Measurements from ENCODE around the gene ZDHHC5. TPM values are rescaled to one million over a fixed set of nuclear protein-coding genes. Genes with fewer than 3 reads are reported as not detected.

Gene ZDHHC5
- total and polyA plus RNA-seq, 2 of the 13 experiments (the other 11 are each of a cell fraction or from before 2014, with no cell fraction given) = 26.6 to 34.0 TPM

GRCh38 chr11:57632116-57632515 is 35.8 kb upstream of the ZDHHC5 start (continued):
- no peak for TF ChIP-seq HOXA7 (CRISPR knock-in tag; IDR thresholded peaks at IDR 0.05)
- TF ChIP-seq MTA3 (CRISPR knock-in tag; IDR thresholded peaks at IDR 0.05) = no peak
- TF ChIP-seq CREM (IDR thresholded peaks at IDR 0.05) = no peak
- no peak for TF ChIP-seq CREM (CRISPR knock-in tag; IDR thresholded peaks at IDR 0.05)
- no peak for TF ChIP-seq ZBTB7B (CRISPR knock-in tag; IDR thresholded peaks at IDR 0.05)
- TF ChIP-seq, protein P1, sequence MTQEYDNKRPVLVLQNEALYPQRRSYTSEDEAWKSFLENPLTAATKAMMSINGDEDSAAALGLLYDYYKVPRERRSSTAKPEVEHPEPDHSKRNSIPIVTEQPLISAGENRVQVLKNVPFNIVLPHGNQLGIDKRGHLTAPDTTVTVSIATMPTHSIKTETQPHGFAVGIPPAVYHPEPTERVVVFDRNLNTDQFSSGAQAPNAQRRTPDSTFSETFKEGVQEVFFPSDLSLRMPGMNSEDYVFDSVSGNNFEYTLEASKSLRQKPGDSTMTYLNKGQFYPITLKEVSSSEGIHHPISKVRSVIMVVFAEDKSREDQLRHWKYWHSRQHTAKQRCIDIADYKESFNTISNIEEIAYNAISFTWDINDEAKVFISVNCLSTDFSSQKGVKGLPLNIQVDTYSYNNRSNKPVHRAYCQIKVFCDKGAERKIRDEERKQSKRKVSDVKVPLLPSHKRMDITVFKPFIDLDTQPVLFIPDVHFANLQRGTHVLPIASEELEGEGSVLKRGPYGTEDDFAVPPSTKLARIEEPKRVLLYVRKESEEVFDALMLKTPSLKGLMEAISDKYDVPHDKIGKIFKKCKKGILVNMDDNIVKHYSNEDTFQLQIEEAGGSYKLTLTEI (CRISPR knock-in tag; conservative IDR thresholded peaks at IDR 0.05) = no peak
- TF ChIP-seq SOX13 (IDR thresholded peaks at IDR 0.05) = no peak
- TF ChIP-seq SOX13 (CRISPR knock-in tag; conservative IDR thresholded peaks at IDR 0.05 in 1 of 2, IDR thresholded peaks at IDR 0.05 in 1 of 2) = peak in 1 of 2 experiments; percentile 20; a peak in 1 of 4 replicates
- no peak for TF ChIP-seq ZNF138 (CRISPR knock-in tag; IDR thresholded peaks at IDR 0.05; ENCODE audit: low read depth)
- TF ChIP-seq ZNF274 (CRISPR knock-in tag; IDR thresholded peaks at IDR 0.05) = no peak
- TF ChIP-seq, protein P2, sequence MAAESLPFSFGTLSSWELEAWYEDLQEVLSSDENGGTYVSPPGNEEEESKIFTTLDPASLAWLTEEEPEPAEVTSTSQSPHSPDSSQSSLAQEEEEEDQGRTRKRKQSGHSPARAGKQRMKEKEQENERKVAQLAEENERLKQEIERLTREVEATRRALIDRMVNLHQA (CRISPR knock-in tag; IDR thresholded peaks at IDR 0.05) = no peak

GRCh38 chr11:57633394-57634070 is 34.4 kb upstream of the ZDHHC5 start:
- no peak overlapping the region for H2AFZ ChIP-seq (ENCODE audit: low read length)
- intact Hi-C loops (cut with micrococcal nuclease; ENCODE audit: unreplicated experiment) = loop anchor here (5.0 kb wide), 1 partner anchor 36 kb away; the partner anchor contains the start of gene SERPING1
- ChIA-PET POLR2A (no interaction called here), CTCF (ENCODE audit: low intra/inter-chr PET ratio, low total read pairs) (no interaction called here)
- H3K4me1 ChIP-seq (ENCODE audit: insufficient read depth, low read length) = peaks cover 8% of the 10 kb centered on the region
- WGBS (ENCODE audit: low lambda C conversion rate) = 34% methylated on average over 6 of the region's 6 CpGs
- H3K9ac ChIP-seq (ENCODE audit: insufficient read depth, low read depth, low read length) = no peak overlapping the region
- H3K9me3 ChIP-seq (ENCODE audit: low read length) = no peaks in the 10 kb centered on the region
- FAIRE-seq (no peak), ATAC-seq (no peak), DNase-seq (ENCODE audit: low spot score) (no peak)
- H3K27ac ChIP-seq (ENCODE audit: extremely low read length, insufficient read depth, low read length) = no peak overlapping the region
- H3K36me3 ChIP-seq (replicated peaks in 1 of 2; ENCODE audit: control insufficient read depth in 1 of 2, insufficient read depth in 2 of 2, low read length in 2 of 2) = no peaks in the 10 kb centered on the region
- BruUV-seq (replicated peaks) = no TSS peak
- in situ Hi-C loops (cut with HindIII; ENCODE audit: extremely low pct_ligation_motif_present, low pct_unique_long_range_greater_than_20kb) = no loop called here
- no peak overlapping the region for H3K4me3 ChIP-seq (replicated peaks in 1 of 3; ENCODE audit: insufficient read depth in 1 of 3, low read depth in 2 of 3, low read length in 3 of 3)
- H3K4me2 ChIP-seq (ENCODE audit: low read depth, low read length) = no peak overlapping the region
- no peaks in the 10 kb centered on the region for H4K20me1 ChIP-seq (ENCODE audit: insufficient read depth, low read length)
- H3K27me3 ChIP-seq (ENCODE audit: control insufficient read depth in 1 of 2, insufficient read depth in 2 of 2, low read length in 2 of 2) = no peaks in the 10 kb centered on the region; a peak in 1 of 5 replicates
- H3K79me2 ChIP-seq (ENCODE audit: insufficient read depth, low read length) = no peaks in the 10 kb centered on the region
- TF ChIP-seq EP300 (IDR thresholded peaks at IDR 0.05; ENCODE audit: low read depth in 2 of 2, low read length in 2 of 2) (no peak), EP300 (CRISPR knock-in tag; IDR thresholded peaks at IDR 0.05; ENCODE audit: borderline replicate concordance) (no peak), ZNF24 (IDR thresholded peaks at IDR 0.05) (no peak), ZNF343 (CRISPR knock-in tag; IDR thresholded peaks at IDR 0.05) (no peak), ZMYM3 (CRISPR knock-in tag; IDR thresholded peaks at IDR 0.05) (no peak), ZNF879 (CRISPR knock-in tag; IDR thresholded peaks at IDR 0.05) (no peak), POLR2A (IDR thresholded peaks at IDR 0.05; ENCODE audit: insufficient read depth in 1 of 2, low read depth in 2 of 2, low read length in 2 of 2) (no peak), ZNF10 (CRISPR knock-in tag; IDR thresholded peaks at IDR 0.05; ENCODE audit: borderline replicate concordance, low read depth) (no peak), CENPX (CRISPR knock-in tag; IDR thresholded peaks at IDR 0.05) (no peak)
- TF ChIP-seq, protein P3, sequence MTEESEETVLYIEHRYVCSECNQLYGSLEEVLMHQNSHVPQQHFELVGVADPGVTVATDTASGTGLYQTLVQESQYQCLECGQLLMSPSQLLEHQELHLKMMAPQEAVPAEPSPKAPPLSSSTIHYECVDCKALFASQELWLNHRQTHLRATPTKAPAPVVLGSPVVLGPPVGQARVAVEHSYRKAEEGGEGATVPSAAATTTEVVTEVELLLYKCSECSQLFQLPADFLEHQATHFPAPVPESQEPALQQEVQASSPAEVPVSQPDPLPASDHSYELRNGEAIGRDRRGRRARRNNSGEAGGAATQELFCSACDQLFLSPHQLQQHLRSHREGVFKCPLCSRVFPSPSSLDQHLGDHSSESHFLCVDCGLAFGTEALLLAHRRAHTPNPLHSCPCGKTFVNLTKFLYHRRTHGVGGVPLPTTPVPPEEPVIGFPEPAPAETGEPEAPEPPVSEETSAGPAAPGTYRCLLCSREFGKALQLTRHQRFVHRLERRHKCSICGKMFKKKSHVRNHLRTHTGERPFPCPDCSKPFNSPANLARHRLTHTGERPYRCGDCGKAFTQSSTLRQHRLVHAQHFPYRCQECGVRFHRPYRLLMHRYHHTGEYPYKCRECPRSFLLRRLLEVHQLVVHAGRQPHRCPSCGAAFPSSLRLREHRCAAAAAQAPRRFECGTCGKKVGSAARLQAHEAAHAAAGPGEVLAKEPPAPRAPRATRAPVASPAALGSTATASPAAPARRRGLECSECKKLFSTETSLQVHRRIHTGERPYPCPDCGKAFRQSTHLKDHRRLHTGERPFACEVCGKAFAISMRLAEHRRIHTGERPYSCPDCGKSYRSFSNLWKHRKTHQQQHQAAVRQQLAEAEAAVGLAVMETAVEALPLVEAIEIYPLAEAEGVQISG (CRISPR knock-in tag; IDR thresholded peaks at IDR 0.05) = no peak
